Activated gamma-delta T cell treated with Interleukin-2 at 50 U/mL for 16 hours (primary cell): ENCODE data around the gene MTERF4.

Experiments used
- DNase-seq: peaks from one replicate; pipeline ENCODE4 v3.0.0-alpha.2; 2020

The MTERF4 gene

DNA sequence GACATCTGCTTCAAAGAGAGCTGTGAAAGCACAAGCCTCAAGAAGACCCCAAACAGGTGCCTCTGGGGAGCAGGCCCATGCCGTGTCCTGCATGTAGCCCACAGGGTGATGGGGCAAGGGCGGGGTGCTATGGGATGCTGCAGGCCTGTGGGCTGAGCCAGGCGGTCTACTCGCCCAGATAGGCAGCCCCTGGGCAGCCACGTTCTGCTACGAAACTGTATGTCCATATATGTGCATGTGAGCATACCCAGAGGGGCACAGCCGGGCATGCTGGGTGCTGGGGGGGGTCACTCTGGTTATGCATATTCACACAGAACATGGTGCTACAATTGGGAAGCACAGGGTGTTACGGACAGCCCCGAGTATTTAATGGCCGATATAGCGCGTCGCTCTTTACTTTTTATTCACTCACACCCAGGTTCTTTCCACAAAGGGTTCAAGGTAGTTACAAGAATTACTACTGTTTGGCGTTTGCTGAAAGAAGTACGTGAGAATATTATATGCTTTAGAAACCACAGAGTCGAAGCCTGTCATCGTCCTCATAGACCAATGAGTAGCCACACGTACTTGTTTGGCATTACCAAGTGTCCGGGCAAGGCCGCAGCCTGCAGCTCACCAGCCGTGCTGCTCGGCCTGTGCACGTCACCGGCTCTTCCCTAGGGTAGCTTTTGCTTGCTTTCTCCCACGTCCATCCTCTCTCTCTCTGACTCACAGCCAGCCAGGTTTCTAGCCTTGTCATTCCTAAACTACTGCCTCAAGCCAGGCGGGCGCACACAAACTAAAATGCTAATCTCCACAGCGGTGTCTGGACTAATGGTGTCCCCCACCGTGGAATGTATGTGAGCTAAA, 14.4 kb downstream of the MTERF4 start:
- no peak for DNase-seq

DNA sequence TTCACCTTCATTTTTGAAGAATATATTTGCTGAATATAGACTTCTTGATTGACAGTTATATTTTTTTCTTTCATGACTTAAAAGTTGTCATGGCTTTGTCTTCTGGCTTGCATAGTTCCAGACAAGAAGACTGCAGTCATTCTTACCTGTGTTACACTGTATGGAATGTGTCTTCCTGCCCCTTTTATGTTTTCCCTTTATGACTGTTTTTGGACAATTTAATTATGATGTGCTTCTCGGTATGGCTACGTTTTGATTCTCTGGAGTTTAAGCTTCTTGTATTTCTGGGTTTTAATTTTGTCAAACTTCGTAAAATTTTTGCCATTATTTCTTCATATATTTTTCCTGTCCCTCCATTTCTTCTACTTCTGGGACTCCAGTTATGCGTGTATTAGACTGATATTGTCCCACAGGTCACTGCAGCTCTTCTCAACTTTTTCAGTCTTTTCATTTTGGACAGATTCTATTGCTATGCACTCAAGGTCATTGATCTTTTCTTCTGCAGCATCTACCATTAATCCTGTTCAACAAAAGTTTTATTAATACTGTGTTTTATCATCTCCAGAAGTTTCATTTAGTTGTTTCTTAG, 17.1 kb downstream of the MTERF4 start:
- no peak for DNase-seq

DNA sequence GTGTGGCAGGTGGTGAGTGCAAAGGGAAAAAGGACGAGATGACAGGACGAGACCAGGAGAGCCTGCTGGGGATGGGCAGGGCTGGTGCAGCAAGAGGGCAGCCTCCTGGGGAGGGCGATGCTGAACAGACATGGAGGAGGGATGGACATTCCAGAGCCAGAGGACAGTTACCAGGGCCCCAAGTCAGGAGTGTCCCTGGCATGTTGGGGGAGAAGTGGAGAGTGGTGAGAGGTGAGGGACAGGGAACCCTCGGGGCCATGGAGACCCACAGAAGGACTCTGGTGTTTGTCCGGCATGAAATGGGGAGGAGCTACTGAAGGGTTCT, 19.0 kb downstream of the MTERF4 start:
- no peak for DNase-seq

DNA sequence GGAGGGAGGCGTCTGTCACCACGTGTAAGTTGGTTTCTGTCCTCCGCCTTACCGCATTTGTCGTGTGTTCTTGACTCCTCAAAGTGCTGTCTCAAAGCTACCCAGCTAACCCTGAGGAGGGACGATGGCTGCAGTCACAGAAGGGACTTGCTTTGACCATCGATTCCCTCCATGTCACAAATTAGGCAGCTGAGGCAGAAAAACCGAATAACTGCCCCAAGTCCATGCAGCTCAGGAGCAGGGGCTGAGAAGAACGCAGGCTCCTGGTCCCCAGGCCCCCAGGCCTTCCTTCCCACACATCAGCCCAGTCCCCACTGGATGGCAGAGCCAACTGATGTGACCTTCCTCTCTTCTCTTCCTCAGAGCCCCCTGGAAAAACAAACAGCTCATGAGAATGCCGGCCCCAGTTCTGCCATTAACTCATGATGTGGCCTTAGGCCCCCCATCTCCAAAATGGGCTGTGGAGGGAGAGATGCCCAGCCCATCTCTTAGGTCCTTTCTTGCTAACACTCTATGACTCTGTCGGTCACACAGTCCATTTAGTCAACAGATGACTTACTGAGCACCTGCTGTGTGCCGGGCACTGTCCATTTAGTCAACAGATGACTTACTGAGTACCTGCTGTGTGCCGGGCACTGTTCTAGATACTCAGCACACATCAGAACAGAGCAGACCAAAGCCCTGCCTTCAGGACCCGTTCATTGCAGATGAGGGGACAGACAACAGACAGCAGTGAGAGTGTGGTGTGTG, 19.6 kb downstream of the MTERF4 start:
- no peak for DNase-seq

DNA sequence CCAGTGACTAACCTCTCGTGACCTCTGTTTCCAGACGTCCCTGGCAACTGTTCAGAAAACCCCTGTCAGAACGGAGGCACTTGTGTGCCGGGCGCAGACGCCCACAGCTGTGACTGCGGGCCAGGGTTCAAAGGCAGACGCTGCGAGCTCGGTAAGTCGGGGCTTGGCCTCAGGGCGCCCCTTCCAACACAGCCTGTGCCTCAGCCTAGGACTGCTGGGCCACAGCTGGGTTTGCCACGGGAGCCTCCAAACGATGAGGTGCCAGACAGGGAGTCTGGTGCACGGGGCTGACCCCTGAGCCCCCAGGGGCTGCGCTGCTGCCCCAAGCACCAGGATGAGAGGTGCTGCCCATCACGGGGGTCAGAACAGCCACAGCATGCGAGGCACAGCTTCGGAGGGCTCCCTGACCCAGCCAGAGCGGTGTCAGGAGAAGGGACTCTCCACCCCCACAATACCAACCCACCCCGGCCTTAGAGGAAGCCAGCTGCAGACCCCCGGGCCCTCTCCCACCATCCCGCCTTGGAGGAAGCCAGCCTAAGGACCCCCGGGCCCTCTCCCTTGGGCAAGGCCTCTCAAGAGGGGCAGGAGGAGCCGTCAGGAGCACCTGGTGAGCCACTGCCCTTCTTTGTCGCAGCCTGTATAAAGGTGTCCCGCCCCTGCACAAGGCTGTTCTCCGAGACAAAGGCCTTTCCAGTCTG, 20.3 kb downstream of the MTERF4 start:
- DNase-seq = no peak

DNA sequence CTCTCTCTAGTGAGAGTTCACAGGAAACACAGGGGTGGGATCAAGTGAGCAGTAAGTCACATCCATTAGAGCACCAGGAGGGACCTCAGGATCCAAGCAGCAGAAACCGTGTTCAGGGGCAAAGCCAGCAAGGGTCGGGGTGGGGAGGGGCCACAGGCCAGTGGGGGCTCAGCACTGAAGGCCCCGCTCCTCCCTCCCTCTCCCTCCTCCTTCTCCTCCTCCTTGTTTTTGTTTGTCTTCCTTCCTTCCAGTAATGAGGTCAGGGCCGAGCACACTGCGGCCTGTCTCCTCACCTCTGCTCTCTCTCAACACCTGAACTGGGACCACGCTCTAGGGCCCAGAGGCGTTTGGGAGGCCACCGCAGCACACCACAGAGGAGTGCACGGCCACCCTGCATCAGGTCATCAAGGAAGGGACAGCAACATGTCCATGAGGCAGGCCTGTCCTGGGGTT, 20.9 kb downstream of the MTERF4 start:
- no peak for DNase-seq

DNA sequence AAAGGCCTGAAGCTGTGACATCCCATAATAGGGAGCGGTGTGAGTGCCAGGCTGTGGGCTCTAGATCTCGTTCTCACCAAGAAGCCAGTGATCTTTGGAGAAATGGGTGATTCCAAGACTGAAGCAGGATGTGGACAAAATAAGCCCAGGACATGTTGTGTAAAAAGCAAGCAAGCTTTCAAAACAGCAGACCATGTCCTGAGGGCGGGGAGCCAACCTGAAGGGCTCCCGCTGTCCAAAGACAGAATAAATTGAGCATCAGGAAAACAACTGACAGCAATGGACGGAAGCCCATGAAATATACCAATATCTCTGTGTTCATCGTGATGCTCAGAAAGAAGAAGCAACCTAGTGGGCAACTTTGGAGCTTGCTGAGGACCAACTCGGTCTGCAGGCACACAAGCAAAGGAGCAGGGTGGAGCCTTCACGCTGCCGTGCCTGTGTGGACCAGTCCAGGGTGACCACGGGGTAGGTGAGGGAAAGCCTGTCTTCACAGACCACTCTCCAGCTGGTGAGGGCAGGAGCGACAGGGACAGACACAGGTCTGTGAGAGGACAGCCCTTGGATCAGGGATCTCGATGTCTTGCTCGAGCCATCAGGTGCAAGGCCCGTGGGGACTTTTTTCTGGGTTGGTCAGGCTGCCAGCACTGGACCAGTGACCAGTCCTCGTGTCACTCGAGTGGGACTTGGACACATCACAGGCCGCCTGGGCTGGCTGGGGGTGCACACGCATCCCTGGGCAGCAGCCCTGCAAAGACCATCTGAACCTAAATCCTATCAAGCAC, 21.5 kb downstream of the MTERF4 start:
- no peak for DNase-seq

DNA sequence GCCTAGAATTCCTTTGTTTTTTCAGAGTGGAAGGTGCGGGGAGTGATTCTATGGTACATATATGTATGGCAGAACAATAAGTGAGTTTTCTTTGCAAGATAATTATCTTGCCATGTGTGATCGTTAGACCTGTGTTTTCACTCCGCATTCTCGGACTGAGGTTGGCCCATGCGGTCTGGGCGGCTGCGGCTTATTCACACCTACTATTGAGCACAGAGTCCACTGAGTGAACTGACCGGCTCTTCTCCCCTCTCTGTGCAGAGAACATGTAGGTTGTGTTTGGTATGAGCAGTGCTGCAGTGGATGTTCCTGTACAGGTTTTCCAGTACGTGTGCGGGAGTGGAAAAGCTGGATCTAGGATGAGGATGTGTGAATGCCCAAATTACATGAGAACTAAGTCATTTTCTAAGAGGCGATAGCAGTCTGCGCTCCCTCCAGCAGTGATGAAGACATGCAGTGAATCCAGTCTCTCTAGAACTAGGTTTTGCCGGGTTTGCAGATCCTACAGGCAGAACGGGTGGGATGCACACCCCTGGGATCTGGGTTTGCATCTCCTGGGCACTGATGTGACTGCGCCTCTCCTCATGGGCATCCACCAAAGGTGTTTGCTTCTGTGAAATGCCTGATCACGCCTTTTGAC, 27.1 kb downstream of the MTERF4 start:
- DNase-seq = no peak

DNA sequence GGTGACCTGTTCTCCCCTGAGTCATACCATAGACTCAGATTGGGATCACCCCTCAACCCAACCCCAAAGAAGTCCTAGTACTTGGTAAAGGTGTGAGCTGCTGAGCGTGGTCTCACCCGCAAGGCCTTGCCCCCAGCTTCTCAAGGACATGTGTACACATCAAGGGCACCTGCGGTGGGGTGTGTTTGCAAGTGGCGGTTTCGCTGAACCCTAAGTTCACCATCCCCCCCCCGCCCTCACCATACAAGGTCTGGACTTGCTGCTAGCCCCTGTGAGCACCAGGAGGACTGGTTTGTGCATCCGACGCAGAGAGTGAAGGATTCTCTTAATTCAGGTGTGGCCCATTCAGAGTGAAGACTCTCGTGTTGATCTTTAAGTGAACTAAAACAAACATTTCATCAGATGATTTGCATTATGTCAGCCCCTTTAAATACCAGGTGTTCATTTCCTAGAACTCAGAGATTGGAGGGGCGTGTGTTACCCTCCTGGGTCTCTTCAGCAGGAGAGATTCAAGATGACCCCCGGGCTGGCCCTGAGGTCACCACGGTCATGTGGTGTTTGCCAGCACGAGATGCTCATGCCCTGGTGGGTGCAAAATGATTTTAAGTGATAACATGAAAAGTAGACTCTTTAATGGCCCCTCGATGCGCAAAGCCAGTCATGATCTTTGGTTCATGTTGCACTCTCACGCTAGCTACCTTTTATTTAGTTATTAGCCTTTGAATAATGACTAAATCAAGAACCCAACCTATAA, 27.8 kb downstream of the MTERF4 start:
- DNase-seq = no peak

DNA sequence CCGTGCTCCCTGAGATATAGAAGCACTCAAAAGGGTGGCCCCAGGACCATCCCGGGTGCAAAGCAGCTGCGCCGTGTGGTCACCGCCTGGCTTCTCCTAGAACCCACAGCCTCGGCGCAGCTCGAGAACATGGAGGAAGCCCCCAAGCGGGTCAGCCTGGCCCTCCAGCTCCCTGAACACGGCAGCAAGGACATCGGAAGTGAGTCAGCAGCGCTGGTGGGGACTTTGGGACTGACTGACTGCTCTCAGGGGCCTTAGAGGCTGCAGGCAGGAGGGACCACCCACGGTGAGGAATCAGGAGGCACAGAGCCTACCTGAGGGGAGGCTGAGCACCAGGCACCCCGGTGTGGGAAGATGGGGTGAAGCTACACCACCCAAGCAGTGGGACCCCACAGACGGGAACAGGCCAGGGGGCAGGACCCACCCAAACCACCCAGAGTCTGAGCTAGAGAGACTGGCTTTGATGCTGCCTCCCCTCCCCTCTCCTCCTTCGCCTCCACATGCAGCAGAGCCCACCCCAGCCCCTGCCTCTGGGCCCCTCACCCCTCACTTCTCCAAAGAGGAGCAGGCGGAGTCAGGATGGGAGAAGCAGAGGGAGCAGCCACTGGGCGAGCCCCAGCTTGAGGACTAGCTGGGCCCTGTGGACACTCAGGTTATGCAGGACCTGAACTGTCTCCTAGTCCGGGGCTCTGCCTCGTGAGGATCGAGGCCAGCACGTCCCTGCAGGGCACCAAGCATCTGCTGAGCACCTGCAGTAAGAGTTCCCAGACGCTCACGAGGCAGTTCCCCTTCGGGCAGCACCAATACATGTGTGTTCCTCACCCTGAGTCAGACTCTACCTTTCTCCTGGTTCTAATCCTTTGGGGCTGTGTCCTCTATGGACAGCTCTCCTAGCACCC, 28.7 kb downstream of the MTERF4 start:
- DNase-seq = no peak

DNA sequence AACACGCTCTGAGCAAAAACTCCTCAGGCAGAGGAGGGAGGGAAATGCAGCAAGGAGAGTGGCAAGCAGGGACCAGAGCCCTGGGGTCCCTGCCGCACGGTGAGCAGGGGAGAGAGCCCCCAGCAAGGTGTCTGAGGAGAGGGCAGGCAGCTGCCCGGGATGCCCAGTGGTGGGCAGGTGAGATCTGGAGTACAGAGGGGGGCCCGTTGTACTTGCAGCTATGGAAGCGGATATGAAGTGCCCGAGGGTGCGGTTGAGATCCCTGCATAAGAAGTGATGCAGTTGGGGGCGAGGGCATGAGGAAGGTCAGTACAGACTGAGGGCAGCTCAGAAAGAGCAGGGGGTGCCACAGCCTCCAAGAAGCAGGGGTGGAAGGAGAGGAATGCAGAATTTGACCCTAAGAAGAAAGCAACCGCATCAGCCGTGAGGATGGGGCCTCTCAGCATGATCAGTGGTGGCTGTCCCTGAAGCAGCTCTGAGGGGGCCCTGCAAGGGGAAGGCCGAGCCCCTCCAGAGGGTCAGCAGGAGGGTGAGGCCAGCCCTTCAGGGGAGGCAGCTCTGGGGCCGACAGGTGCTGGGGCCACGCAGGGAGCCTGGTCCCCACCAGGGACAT, 29.4 kb downstream of the MTERF4 start:
- no peak for DNase-seq

DNA sequence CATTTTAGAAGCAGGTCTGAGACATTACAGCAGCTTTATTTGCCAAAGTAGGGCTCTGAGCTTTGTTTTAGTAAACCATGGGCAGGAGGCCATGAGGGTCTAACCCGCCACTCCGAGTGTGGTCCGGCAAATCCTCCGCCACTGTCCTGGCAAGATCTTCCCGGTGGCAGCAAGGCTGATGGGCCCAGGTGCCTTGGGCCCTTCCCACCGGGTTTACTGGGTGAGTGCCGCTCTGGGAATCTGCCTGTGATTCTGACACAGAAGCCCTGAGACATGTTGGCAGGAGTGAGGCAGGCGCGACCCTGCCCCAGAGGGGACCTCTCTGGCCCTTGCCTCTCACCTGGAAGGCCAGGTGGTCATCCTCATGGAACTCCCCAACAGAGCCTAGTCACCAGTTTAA, 29.9 kb downstream of the MTERF4 start:
- DNase-seq = no peak

DNA sequence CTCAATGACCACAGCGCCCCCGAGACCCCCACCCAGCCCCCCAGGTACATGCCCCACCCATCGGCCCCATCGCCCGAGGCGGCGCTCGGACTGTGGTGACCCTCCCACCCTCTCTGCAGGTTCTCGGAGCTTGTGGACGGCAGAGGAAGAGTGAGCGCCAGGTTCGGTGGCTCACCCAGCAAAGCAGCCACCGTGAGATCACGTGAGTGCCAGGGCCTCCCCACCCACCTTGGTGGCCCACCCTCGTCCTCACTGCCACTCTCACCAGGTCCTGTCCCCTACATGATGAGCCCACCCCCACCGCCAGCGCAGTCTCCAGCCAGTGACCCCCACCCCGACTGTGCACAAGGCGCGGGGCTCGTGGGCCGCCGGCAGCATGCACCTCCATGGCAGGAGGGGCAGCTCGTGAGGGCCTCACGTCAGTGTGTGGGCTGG, 30.4 kb downstream of the MTERF4 start:
- DNase-seq = no peak

DNA sequence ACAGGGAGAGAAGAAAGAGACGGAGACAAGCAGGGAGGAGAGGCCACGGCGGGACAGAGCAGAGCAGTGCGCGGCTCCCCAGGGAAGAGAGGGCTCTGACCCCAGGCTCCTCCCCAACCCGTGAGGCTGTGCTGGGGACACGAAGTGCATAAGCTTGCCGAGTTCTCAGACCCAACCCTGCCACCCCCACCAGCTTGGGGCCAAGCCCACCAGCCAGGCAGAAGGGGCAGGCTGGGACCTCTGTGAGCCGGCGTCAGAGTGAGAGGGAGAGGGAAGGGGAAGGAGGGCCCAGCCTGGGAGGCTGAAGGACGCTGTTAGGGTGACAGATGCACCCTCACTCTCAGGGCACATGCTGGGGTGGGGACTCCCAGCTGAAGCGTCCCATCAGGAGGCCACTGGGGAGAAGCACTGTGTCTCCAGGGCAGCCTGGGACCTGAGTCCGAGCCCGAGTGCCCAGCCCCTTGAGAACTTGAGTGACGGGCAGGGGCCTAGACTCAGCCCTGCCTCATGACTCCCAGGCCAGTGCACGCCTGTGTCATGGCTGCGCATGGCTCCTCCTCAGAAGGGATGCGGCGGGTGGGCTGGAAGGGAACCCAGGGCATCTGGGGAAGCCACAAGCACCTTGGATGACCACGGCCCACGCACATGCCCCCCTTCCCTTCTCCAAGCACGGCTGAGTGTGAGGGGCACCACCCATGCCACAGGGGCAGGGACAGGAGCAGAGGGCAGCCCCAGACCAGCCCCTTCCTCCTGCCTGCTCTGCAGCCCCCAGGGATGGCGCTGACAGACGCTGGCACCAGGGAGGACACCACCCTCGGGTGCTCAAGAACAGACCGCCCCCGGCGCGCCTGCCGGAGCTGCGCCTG, 31.0 kb downstream of the MTERF4 start:
- DNase-seq = no peak

DNA sequence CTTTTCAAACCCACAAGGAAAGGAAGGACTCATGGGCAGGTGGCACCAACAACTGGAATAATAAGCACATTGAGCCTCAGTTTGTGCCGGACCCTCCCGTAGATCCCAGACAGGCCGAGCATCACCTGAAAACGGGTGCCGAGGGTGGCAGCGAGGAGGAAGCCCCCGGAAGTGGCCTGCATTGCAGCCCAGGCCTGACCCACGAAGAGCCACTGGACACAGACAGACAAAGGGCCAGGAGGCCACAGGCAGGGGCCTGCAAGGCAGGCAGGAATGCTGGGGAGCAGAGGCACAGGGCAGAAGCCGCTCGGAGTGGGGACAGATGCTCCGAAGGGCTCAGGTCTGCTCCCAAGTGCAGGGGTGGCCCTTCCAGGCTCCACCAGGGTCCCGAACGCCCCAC, 31.7 kb downstream of the MTERF4 start:
- DNase-seq = no peak

DNA sequence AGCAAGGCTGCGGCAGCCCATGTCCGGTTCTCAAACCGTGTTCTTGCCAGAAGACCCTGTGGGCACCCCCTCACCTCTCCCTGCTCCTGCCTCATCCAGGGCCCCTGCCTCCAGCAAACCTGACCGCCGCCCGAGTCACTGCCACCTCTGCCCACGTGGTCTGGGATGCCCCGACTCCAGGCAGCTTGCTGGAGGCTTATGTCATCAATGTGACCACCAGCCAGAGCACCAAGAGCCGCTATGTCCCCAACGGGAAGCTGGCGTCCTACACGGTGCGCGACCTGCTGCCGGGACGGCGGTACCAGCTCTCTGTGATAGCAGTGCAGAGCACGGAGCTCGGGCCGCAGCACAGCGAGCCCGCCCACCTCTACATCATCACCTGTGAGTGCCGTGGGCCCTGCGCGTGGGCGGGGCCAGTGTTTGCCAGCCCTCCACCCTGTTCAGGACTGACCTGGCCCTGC, 32.2 kb downstream of the MTERF4 start:
- DNase-seq = no peak

DNA sequence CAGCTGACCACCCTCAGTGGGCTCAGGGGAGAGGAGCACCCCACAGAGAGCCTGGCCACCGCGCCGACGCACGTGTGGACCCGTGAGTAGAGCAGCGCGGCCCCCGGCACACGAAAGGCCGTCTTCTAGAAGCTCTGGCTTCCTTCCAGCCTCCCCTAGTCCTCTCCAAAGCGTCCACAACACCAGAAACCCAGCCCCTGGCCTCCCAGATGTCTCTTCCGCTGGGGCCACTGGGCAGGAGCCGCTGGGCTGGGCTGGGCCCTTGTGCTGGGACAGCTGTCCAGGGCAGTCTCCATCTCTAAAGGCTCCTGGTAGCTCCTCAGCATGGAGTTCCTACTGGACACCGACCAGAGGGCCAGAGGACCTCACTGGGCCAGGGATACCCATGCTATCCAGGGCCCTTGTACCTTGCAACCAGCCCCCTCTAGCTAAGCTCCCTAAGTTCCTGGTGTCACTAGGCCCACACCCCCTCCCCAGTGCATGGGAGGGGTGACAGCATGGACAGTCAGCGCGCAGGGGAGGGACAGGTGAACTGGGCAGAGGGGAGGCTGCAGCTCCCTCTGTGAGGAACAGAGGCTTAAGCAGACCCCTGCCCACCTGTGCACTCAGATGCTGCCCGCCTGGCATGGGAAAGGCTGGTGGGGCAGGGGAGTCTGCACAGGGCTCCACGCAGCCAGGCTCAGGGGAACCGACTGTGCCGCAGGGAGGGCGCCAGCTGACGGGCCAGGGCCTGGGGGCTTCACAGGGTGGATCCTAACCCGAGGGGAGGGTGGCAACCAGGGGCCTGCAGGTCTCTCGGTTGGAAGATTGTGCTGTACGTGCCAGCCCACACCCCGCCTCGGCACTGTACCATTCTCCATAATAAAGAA, 32.9 kb downstream of the MTERF4 start:
- no peak for DNase-seq
